ENCODE results near the gene ARFRP1. TPM values are rescaled to one million over a fixed set of nuclear protein-coding genes. Genes with fewer than 3 reads are reported as not detected.

Gene ARFRP1
- polyA plus RNA-seq, 3 donors = 18.2 to 31.1 (median 20.7) TPM

- intact Hi-C loops (cut with micrococcal nuclease) = no loop called here
- no peak overlapping the region for H3K27ac ChIP-seq (ENCODE audit: low read depth in 1 of 2, low read length in 2 of 2)
- no peaks in the 10 kb centered on the region for H3K9me3 Mint-ChIP-seq
- H3K27me3 ChIP-seq (ENCODE audit: control insufficient read depth in 2 of 2, insufficient read depth in 2 of 2, low read length in 2 of 2) = no peaks in the 10 kb centered on the region
- H3K27ac Mint-ChIP-seq = no peak overlapping the region
- H3K9ac ChIP-seq (ENCODE audit: insufficient read depth, low read length, poor library complexity, severe bottlenecking) = no peak overlapping the region
- no peaks in the 10 kb centered on the region for H4K20me1 ChIP-seq (ENCODE audit: insufficient read depth, low read length)
- WGBS (ENCODE audit: insufficient coverage) = 97% methylated on average over 10 of the region's 11 CpGs
- peaks cover 51 to 71% of the 10 kb centered on the region in 2 donors for H3K36me3 Mint-ChIP-seq
- H3K9me3 ChIP-seq (replicated peaks in 1 of 2; ENCODE audit: control insufficient read depth in 1 of 2, insufficient read depth in 1 of 2, low read length in 2 of 2) = no peaks in the 10 kb centered on the region
- no peak overlapping the region for H2AFZ ChIP-seq (ENCODE audit: insufficient read depth, low read depth, low read length, poor library complexity, severe bottlenecking)
- no peaks in the 10 kb centered on the region for H3K79me2 ChIP-seq (ENCODE audit: insufficient read depth, low read length)
- H3K36me3 ChIP-seq (replicated peaks in 1 of 2; ENCODE audit: control insufficient read depth in 1 of 2, insufficient read depth in 2 of 2, low read length in 2 of 2) = peaks cover 46 to 63% of the 10 kb centered on the region in 2 donors
- H3K27me3 Mint-ChIP-seq (ENCODE audit: low read depth in 3 of 3) = peaks cover 0 to 3% (median 0%) of the 10 kb centered on the region in 3 donors
- H3K4me1 ChIP-seq (ENCODE audit: control insufficient read depth in 1 of 2, insufficient read depth in 2 of 2, low read length in 2 of 2) = no peaks in the 10 kb centered on the region
- H3K4me2 ChIP-seq (replicated peaks; ENCODE audit: extremely low read depth, low read length, poor library complexity, severe bottlenecking) = no peak overlapping the region
- no peak for DNase-seq
- no peaks in the 10 kb centered on the region for H3K4me1 Mint-ChIP-seq
- no peak overlapping the region for H3K4me3 Mint-ChIP-seq
- no peak overlapping the region for H3K4me3 ChIP-seq (replicated peaks in 1 of 3; ENCODE audit: low read depth in 2 of 3, low read length in 3 of 3)
- no peak for TF ChIP-seq CTCF (IDR thresholded peaks at IDR 0.05)
These were observed 39.4 kb downstream of the ARFRP1 start for GRCh38 chr20:63668351-63668750.

- Histone ChIP-seq H4K20me1 (ENCODE audit: insufficient read depth, low read length) (no peaks in the 10 kb centered on the region), H3K36me3 (replicated peaks in 1 of 2; ENCODE audit: control insufficient read depth in 1 of 2, insufficient read depth in 2 of 2, low read length in 2 of 2) (peaks cover 50 to 68% of the 10 kb centered on the region in 2 donors), H3K27ac (ENCODE audit: low read depth in 1 of 2, low read length in 2 of 2) (no peak overlapping the region), H3K4me1 (ENCODE audit: control insufficient read depth in 1 of 2, insufficient read depth in 2 of 2, low read length in 2 of 2) (no peaks in the 10 kb centered on the region), H2AFZ (ENCODE audit: insufficient read depth, low read depth, low read length, poor library complexity, severe bottlenecking) (no peak overlapping the region), H3K27me3 (ENCODE audit: control insufficient read depth in 2 of 2, insufficient read depth in 2 of 2, low read length in 2 of 2) (no peaks in the 10 kb centered on the region), H3K9me3 (replicated peaks in 1 of 2; ENCODE audit: control insufficient read depth in 1 of 2, insufficient read depth in 1 of 2, low read length in 2 of 2) (no peaks in the 10 kb centered on the region), H3K4me3 (replicated peaks in 1 of 3; ENCODE audit: low read depth in 2 of 3, low read length in 3 of 3) (no peak overlapping the region), H3K9ac (ENCODE audit: insufficient read depth, low read length, poor library complexity, severe bottlenecking) (no peak overlapping the region), H3K79me2 (ENCODE audit: insufficient read depth, low read length) (no peaks in the 10 kb centered on the region), H3K4me2 (replicated peaks; ENCODE audit: extremely low read depth, low read length, poor library complexity, severe bottlenecking) (no peak overlapping the region)
- no peak for DNase-seq
- intact Hi-C loops (cut with micrococcal nuclease) = no loop called here
- TF ChIP-seq CTCF (IDR thresholded peaks at IDR 0.05) = no peak
- Mint-ChIP-seq H3K9me3 (no peaks in the 10 kb centered on the region), H3K4me3 (no peak overlapping the region), H3K36me3 (peaks cover 55 to 75% of the 10 kb centered on the region in 2 donors), H3K27me3 (ENCODE audit: low read depth in 3 of 3) (peaks cover 0 to 3% (median 0%) of the 10 kb centered on the region in 3 donors), H3K27ac (no peak overlapping the region), H3K4me1 (no peaks in the 10 kb centered on the region)
- 97% methylated on average over 14 of the region's 16 CpGs for WGBS (ENCODE audit: insufficient coverage)
These were observed 39.9 kb downstream of the ARFRP1 start for GRCh38 chr20:63667858-63668257.

Measured in CD14-positive monocyte (primary cell).